Left hindlimb (tissue), 1 donor: ENCODE measurements around the gene MAP4.
"Not testable (repeated sequence)": the region's sequence is repeated elsewhere in the genome, so short reads cannot be mapped to it uniquely, and the experiment has no call there.

Experiments
- DNase-seq: peaks from one replicate; pipeline ENCODE4 v3.0.0-alpha.2; 2018

The MAP4 gene

DNA sequence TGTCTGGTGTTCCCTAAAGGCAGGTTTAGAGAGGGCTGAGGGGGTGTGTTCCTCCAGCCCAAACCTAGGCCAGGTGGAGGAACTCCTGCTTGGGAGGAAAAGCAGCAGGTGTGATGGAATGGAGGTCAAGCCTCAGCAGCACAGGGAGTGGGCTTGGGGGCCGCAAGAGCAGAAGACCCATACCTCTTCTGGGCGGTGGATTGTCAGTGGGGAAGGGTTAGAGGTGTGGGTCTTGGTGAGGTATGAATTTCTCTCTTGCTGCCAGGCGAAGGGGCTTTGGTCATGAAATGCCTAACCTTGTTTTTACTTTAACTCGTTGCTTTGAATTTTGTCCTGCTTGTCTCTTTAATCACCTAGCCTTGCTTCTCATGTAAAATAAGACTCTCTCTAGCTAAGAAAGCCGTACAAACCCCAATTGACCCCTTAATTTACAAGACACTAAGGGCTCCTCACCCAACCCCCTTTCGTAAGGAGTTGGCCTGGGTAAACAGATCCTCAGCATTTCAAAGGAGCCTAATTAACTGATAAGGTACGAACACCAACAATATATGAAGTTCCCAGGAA is 174.3 kb downstream of the MAP4 start:
- no peak for DNase-seq

DNA sequence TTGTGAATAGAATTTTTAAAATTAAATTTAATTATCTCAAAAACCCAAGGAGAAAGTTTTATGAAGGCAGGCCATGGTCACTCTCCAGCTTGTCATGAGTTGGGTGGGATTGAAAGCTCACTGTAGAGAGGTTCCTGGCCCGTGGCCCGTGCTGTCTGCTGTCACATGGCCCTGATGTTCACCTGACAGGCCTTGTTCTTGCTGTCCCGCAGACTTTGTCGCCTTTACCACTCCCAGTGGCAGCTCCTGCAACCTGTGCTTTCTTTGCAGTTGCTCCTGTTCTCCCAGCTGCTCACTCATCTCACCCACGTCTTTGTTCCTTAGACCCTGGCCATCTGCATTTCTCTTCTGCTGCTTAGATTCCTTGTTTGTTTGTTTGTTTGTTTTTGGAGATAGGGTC is 177.7 kb downstream of the MAP4 start:
- no peak for DNase-seq

DNA sequence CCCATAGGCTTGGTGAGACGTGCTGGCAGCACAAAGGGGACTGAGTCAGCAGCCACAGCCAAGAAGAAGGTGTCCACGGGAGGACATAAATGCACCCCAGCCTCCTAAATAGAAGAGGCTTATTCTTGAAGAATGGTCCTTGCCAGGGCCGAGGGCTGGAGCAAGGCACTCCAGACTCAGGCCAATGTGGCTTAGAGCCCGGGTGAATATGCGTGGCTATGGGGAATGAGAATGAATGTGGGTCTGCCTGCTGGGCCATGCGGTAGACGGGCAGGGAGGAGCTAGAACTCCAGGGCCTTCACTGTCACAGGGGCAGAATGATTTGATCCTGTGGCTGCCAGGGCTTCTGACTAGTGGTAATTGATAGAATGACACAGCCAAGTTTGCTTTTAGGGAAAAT is 179.2 kb downstream of the MAP4 start:
- no peak for DNase-seq

DNA sequence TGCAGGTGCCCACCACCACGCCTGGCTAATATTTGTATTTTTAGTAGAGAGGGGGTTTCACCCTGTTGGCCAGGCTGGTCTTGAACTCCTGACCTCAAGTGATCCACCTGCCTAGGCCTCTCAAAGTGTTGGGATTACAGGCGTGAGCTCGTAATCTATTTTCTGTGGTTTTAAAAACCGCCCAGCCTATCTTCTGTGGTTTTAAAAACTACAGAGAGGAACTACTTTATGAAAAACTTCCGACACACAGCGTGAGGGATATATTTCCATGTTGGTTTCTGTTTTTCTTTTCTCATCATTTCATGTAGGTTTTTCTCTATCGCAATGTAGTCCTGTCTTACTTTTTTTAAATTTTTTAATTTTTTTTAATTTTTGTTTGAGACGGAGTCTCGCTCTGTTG is 186.7 kb downstream of the MAP4 start:
- not testable (repeated sequence) for DNase-seq

DNA sequence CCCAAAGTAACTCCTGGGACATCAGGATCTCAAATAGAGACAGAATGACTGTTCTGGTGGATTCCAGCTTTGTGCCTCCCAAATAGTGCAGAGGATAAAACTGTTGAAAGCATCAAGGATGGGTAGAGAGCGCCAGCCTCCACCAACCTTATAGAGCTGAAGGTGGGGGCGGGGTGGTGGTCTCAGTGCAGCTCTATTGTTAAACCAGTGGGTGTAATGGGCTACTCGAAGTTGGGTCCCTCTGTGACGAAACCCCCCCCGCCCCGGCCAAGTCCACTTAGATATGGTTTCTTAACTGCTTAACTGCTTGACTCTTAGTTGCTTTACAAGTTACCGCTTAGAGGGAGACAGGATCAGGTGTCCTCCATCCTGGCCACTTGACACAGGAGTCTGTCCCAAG is 190.6 kb downstream of the MAP4 start:
- DNase-seq: no peak

DNA sequence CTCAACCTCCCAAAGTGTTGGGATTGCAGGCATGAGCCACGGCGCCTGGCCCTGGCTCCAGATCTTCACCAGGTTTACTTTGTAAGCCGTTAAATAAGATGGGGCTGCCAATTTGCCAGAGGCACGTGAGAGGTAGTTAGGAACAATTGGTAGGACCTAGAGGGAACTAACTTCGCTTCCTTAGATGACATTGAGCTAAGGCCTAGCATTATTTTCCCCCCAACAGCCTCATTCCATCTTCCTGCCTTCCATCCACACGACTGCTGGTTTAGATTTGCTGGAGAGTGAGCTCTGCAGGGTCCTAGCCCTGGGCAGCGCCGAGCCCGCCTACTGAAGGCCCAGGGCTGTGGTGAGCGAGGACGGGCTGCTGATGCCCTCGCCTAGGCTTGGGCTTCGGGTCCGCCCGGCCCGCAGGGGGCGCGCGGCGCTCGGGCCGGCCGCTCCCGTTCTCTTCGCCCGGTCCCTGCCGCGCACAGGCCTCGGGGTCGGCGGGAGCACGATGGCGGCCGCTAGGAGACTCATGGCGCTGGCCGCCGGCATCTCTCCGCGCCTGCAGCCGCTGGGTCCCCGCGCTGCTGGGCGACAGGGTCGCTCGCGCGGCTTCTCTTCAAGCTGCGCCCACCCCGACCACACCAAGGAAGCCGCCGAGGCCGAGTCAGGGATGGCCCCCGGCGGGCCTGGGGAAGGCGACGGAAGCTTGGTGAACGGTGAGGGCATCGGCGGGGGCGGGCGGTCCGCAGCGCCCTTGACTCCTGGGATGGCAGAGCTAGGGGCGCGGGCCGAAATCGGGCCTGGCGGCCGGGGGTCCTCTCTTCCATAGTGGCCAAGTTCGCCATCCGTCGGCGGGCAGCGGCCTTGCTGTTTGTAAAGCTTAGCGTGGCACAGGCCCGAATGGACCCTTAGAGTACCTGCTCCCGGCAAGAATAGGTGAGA is 191.4 kb downstream of the MAP4 start:
- DNase-seq: peak; percentile 88

DNA sequence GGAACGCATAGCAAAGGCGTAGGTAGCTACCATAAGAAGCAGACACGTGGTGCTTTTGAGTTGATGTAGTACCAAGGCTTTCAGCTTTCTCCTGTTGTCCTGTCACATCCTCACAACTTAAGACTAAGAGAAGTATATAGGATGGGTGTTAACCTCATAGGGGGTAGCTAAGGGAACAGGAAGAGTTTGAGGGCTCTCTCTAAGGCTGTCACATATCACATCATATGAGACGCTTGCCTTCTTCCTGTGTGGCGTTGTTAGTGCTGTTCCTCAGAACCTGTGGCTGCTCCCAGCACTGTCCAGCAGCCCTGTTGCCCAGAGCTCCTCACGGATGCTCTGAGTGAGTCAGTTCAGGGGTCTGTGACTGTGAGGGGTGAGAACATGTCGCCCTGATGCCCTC is 198.6 kb downstream of the MAP4 start:
- DNase-seq: no peak

DNA sequence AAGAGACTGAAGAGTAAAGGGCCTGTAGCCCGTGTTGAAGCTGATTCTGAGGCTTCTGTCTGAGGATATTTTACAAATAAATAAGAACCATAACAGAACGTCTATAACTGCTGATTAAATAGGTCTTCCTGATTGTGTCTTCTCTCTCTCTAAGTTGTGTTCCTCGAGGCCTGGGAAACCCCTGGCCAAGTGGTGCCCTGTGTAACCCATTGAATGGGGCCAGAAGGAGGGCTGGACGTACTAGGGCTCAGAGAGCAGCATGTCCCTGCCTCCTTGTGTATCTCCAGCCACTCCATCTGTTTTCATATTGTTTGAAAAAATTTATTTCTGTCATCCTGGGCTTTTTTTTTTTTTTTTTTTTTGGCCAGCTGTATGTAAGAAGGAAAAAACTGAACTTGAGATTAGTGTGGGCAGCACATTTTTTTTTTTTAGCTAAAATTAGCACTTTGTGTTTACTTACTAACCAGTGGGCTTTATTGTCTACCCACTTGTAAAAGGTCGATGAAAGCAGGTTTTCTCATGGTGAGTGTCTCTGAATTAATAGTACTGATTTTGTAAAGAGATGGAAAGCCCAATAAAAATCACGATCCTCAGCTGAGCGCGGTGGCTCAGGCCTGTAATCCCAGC is 202.6 kb downstream of the MAP4 start:
- no peak for DNase-seq

DNA sequence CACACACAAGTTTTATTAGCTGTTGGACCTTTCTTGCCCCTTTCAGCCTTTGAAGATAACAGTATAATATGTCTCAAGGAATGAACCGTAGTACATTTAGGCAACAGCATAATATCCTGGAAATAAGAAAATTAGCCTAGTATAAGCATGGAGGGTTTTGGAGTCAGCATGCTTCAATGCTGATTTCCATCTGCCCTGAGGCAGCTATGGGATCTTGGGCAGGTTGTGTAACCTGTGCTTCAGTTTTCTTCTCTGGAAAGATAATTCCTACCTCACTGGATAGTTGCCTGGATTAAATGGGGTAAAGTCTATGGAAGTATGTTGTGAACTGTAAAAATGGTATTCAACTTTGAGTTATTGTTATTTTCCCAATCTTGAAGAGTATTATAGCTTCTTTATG is 211.6 kb downstream of the MAP4 start:
- DNase-seq: no peak

DNA sequence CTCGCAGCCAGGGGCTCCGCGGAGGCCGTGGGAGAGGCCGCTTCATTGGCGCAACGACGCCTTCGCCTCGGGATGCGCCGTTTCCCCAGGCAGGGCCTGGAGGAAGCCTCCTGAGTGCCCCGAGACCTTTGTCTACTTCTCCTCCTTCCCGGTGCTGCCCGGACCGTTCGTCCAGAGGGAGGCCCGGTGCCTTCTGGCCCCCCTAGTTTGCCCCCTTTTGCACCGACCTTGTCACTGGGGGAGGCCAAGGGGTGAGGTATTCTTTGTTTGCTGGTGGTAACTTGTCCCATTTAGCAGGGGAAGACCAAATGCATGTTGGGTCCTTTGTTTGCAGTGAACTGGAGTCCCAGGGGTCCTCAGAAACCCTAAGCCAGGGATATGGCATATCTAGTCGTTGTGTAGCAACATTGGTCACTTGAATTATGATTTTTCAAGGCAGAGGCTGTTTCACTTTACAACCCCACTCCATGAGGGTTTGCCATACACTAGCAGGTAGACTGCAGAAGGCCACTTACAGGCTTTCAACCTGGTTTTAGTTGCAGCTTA is 212.7 kb downstream of the MAP4 start:
- DNase-seq: no peak

DNA sequence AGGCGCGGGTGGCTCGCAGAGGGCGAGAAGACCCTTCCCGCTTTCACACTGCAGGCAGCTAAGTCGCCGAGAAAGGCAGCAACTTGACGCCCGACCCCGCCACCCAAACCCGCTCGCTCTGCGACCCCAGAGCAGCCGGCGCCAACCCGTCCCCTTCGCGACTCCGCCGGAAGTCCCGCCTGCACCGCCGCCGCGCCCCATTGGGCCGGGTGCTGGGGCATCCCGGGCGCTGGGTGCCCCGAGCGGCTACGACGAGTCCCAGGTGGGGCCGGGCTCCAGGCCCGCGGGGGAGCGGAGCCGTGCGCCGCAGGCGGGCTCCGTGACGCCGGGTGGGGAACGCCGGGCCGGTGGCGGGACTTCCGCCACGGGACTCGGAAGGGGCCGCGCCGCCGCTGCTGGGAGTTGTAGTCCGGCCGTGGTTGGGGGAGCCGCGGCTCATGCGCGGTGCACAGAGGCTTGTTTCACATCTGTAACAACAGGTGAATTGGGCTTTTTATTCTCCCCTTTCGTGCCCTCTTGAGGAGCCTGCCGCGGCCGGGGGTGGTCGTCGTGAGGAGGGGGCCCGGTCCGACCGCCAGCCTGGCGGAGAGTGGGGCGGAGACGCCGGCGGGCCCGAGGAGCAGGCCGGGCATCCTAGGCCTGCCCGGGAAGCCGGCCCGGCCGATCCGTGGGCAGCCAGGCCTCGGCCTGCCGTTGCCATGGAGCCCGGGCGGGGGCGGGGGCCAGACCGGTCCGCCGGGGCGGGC is 213.3 kb downstream of the MAP4 start, which contains the start of gene DHX30:
Gene DHX30, plus strand, starts transcription at position 405 of the 746 bp plus-strand sequence. CDS start 7,546 bp downstream, outside the sequence.
- peak; percentile 91 for DNase-seq
